ENCODE results near the gene MOGAT3. TPM values are rescaled to one million over a fixed set of nuclear protein-coding genes. Genes with fewer than 3 reads are reported as not detected.
A peak's percentile ranks its signal among the peaks of the same experiment; 100 is the strongest.

MOGAT3 gene
- total and polyA plus RNA-seq, 4 donors: 0.12 TPM; not detected in 3

GRCh38 chr7:101218236-101219125 lies 17.6 kb upstream of the MOGAT3 start:
- WGBS (ENCODE audit: insufficient coverage): 15% methylated on average over 18 of the region's 26 CpGs
- Histone ChIP-seq H3K4me1 (ENCODE audit: control insufficient read depth, insufficient read depth, low read length) (peaks cover 40% of the 10 kb centered on the region), H3K4me3 (ENCODE audit: low read depth, low read length) (peak overlapping the region; percentile 87), H3K9me3 (ENCODE audit: control insufficient read depth, insufficient read depth, low read length) (no peaks in the 10 kb centered on the region), H3K36me3 (ENCODE audit: control insufficient read depth, insufficient read depth, low read length) (peaks cover 48% of the 10 kb centered on the region), H3K27me3 (ENCODE audit: control insufficient read depth, insufficient read depth, low read length) (no peaks in the 10 kb centered on the region), H3K27ac (ENCODE audit: low read depth, low read length) (peak overlapping the region; percentile 96)
- DNase-seq (ENCODE audit: low read depth in 4 of 6, low spot score in 6 of 6): no peak

- under 1% methylated on average over 53 of the region's 57 CpGs for WGBS (ENCODE audit: insufficient coverage)
- no peaks in the 10 kb centered on the region for H3K27me3 ChIP-seq (ENCODE audit: control insufficient read depth, insufficient read depth, low read length)
- peak within 1 kb of the TSS; percentile 87 for H3K4me3 ChIP-seq (ENCODE audit: low read depth, low read length)
- peak; percentile 97 to 100 (median 99) for DNase-seq (ENCODE audit: low read depth in 4 of 6, low spot score in 6 of 6)
- peaks cover 40% of the 10 kb centered on the region for H3K4me1 ChIP-seq (ENCODE audit: control insufficient read depth, insufficient read depth, low read length)
- peak within 1 kb of the TSS; percentile 96 for H3K27ac ChIP-seq (ENCODE audit: low read depth, low read length)
- no peaks in the 10 kb centered on the region for H3K9me3 ChIP-seq (ENCODE audit: control insufficient read depth, insufficient read depth, low read length)
- H3K36me3 ChIP-seq (ENCODE audit: control insufficient read depth, insufficient read depth, low read length): peaks cover 47% of the 10 kb centered on the region
Measured at GRCh38 chr7:101217388-101218235, 16.8 kb upstream of the MOGAT3 start, which contains the start of the genes PLOD3 and ZNHIT1. Gene PLOD3 (minus strand): TSS chr7:101217581. CDS start chr7:101217274, 307 bp downstream. Gene ZNHIT1 (plus strand): TSS chr7:101218165. CDS start chr7:101218196, 31 bp downstream.

- 0% methylated on average over 33 of the region's 34 CpGs for WGBS (ENCODE audit: insufficient coverage)
- H3K4me1 ChIP-seq (ENCODE audit: control insufficient read depth, insufficient read depth, low read length): peaks cover 40% of the 10 kb centered on the region
- H3K4me3 ChIP-seq (ENCODE audit: low read depth, low read length): peak overlapping the region; percentile 87
- H3K27ac ChIP-seq (ENCODE audit: low read depth, low read length): peak overlapping the region; percentile 96
- peak in 1 of 6 donors; percentile 35 for DNase-seq (ENCODE audit: low read depth in 4 of 6, low spot score in 6 of 6)
- peaks cover 47% of the 10 kb centered on the region for H3K36me3 ChIP-seq (ENCODE audit: control insufficient read depth, insufficient read depth, low read length)
- no peaks in the 10 kb centered on the region for H3K9me3 ChIP-seq (ENCODE audit: control insufficient read depth, insufficient read depth, low read length)
- H3K27me3 ChIP-seq (ENCODE audit: control insufficient read depth, insufficient read depth, low read length): no peaks in the 10 kb centered on the region
Measured at GRCh38 chr7:101216860-101217387, 16.1 kb upstream of the MOGAT3 start.

GRCh38 chr7:101216001-101216859 lies 15.4 kb upstream of the MOGAT3 start:
- 62% methylated on average over 18 of the region's 31 CpGs for WGBS (ENCODE audit: insufficient coverage)
- H3K27ac ChIP-seq (ENCODE audit: low read depth, low read length): peak overlapping the region; percentile 96
- DNase-seq (ENCODE audit: low read depth in 4 of 6, low spot score in 6 of 6): peak in 1 of 6 donors; percentile 9

GRCh38 chr7:101212014-101212413 lies 11.2 kb upstream of the MOGAT3 start:
- Histone ChIP-seq H3K36me3 (ENCODE audit: control insufficient read depth, insufficient read depth, low read length) (peaks cover 85% of the 10 kb centered on the region), H3K27ac (ENCODE audit: low read depth, low read length) (no peak overlapping the region), H3K4me1 (ENCODE audit: control insufficient read depth, insufficient read depth, low read length) (peaks cover 17% of the 10 kb centered on the region), H3K9me3 (ENCODE audit: control insufficient read depth, insufficient read depth, low read length) (no peaks in the 10 kb centered on the region), H3K27me3 (ENCODE audit: control insufficient read depth, insufficient read depth, low read length) (no peaks in the 10 kb centered on the region), H3K4me3 (ENCODE audit: low read depth, low read length) (no peak overlapping the region)
- 88% methylated on average over 7 of the region's 8 CpGs for WGBS (ENCODE audit: insufficient coverage)
- no peak for DNase-seq (ENCODE audit: low read depth in 4 of 6, low spot score in 6 of 6)

More at GRCh38 chr7:101216001-101216859, 15.4 kb upstream of the MOGAT3 start:
- no peaks in the 10 kb centered on the region for H3K9me3 ChIP-seq (ENCODE audit: control insufficient read depth, insufficient read depth, low read length)
- peaks cover 47% of the 10 kb centered on the region for H3K36me3 ChIP-seq (ENCODE audit: control insufficient read depth, insufficient read depth, low read length)
- no peaks in the 10 kb centered on the region for H3K27me3 ChIP-seq (ENCODE audit: control insufficient read depth, insufficient read depth, low read length)
- peaks cover 40% of the 10 kb centered on the region for H3K4me1 ChIP-seq (ENCODE audit: control insufficient read depth, insufficient read depth, low read length)
- peak overlapping the region; percentile 87 for H3K4me3 ChIP-seq (ENCODE audit: low read depth, low read length)

- Histone ChIP-seq H3K36me3 (ENCODE audit: control insufficient read depth, insufficient read depth, low read length) (peaks cover 89% of the 10 kb centered on the region), H3K9me3 (ENCODE audit: control insufficient read depth, insufficient read depth, low read length) (no peaks in the 10 kb centered on the region), H3K4me3 (ENCODE audit: low read depth, low read length) (no peak overlapping the region), H3K4me1 (ENCODE audit: control insufficient read depth, insufficient read depth, low read length) (peaks cover 12% of the 10 kb centered on the region), H3K27ac (ENCODE audit: low read depth, low read length) (no peak overlapping the region), H3K27me3 (ENCODE audit: control insufficient read depth, insufficient read depth, low read length) (no peaks in the 10 kb centered on the region)
- 95% methylated on average over 23 of the region's 24 CpGs for WGBS (ENCODE audit: insufficient coverage)
- no peak for DNase-seq (ENCODE audit: low read depth in 4 of 6, low spot score in 6 of 6)
Measured at GRCh38 chr7:101211501-101211900, 10.7 kb upstream of the MOGAT3 start.

GRCh38 chr7:101210143-101210542 lies 9.3 kb upstream of the MOGAT3 start:
- Histone ChIP-seq H3K4me3 (ENCODE audit: low read depth, low read length) (no peak overlapping the region), H3K36me3 (ENCODE audit: control insufficient read depth, insufficient read depth, low read length) (peaks cover 88% of the 10 kb centered on the region), H3K9me3 (ENCODE audit: control insufficient read depth, insufficient read depth, low read length) (no peaks in the 10 kb centered on the region), H3K27me3 (ENCODE audit: control insufficient read depth, insufficient read depth, low read length) (no peaks in the 10 kb centered on the region), H3K4me1 (ENCODE audit: control insufficient read depth, insufficient read depth, low read length) (no peaks in the 10 kb centered on the region), H3K27ac (ENCODE audit: low read depth, low read length) (no peak overlapping the region)
- WGBS (ENCODE audit: insufficient coverage): 93% methylated on average over 12 of the region's 19 CpGs
- no peak for DNase-seq (ENCODE audit: low read depth in 4 of 6, low spot score in 6 of 6)

GRCh38 chr7:101208794-101209193 lies 8.0 kb upstream of the MOGAT3 start:
- no peaks in the 10 kb centered on the region for H3K4me1 ChIP-seq (ENCODE audit: control insufficient read depth, insufficient read depth, low read length)
- no peak overlapping the region for H3K4me3 ChIP-seq (ENCODE audit: low read depth, low read length)
- H3K27me3 ChIP-seq (ENCODE audit: control insufficient read depth, insufficient read depth, low read length): no peaks in the 10 kb centered on the region
- no peak for DNase-seq (ENCODE audit: low read depth in 4 of 6, low spot score in 6 of 6)
- 94% methylated on average over 8 of the region's 14 CpGs for WGBS (ENCODE audit: insufficient coverage)
- H3K36me3 ChIP-seq (ENCODE audit: control insufficient read depth, insufficient read depth, low read length): peaks cover 80% of the 10 kb centered on the region
- H3K9me3 ChIP-seq (ENCODE audit: control insufficient read depth, insufficient read depth, low read length): no peaks in the 10 kb centered on the region
- no peak overlapping the region for H3K27ac ChIP-seq (ENCODE audit: low read depth, low read length)

All from spinal cord (tissue), 10 donors.